ENCODE results near the gene AATK.

Gene AATK

GRCh38 chr17:81142301-81143199 is 23.5 kb downstream of the AATK start:
- peak; percentile 59 for DNase-seq

- no peak for DNase-seq
These were observed 25.3 kb downstream of the AATK start for GRCh38 chr17:81140695-81141094.

GRCh38 chr17:81140018-81140417 is 26.0 kb downstream of the AATK start:
- no peak for DNase-seq

DNA sequence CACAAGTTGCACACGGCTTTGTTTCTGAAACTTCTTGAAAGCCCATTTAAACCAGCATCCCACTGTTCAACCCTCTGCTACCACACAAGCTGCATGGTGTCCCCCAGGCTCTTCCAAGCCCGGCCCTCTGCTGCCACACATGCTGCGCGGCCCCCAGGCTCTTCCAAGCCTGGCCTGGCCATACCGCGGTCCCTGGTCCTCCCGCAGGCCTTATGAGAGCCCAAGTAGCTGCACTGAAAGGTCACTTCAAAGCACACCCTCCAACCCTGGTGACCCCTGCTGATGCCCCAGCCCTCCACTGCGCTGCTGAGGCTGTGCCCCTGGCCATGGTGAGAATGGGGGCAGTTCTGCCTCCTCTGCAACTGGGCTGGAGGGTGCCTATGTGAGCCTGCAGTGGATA is 26.6 kb downstream of the AATK start:
- no peak for DNase-seq

DNA sequence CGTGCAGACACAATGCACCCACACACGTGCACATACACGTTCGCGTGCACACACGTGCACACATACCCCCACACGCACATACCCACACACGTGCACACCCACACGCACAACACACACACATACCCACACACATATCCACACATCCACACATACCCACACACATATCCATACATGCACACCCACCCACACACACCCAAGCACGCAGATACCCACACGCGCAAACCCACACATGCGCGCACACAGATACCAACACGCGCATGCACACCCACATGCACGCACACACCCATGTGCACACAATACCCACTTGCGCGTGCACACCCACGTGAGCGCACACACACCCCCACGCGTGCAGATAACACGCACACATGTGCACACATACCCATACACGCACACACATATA is 27.5 kb downstream of the AATK start:
- no peak for DNase-seq

- no peak for DNase-seq
These were observed 27.9 kb downstream of the AATK start for GRCh38 chr17:81138083-81138482.

DNA sequence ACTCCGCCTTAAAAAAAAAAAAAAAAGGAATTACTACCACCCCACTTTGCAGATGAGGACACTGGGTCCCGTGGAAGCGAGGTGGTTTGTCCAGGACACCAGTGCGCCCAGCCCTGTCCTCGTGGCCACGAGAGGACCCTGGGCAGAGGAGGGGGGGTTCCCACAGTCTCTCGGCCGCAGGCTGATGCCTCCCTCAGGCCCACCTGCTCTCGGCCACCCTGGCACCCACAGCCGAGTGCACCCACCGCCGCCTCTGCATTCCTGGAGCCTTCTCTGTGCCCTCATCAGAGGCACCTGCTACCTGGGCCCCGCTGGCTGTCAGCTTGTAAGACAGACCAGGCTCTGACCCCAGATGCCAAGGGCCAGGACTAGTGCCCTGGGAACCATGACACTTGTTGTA is 28.8 kb downstream of the AATK start:
- DNase-seq = no peak

GRCh38 chr17:81136366-81136765 is 29.7 kb downstream of the AATK start:
- DNase-seq = no peak

DNA sequence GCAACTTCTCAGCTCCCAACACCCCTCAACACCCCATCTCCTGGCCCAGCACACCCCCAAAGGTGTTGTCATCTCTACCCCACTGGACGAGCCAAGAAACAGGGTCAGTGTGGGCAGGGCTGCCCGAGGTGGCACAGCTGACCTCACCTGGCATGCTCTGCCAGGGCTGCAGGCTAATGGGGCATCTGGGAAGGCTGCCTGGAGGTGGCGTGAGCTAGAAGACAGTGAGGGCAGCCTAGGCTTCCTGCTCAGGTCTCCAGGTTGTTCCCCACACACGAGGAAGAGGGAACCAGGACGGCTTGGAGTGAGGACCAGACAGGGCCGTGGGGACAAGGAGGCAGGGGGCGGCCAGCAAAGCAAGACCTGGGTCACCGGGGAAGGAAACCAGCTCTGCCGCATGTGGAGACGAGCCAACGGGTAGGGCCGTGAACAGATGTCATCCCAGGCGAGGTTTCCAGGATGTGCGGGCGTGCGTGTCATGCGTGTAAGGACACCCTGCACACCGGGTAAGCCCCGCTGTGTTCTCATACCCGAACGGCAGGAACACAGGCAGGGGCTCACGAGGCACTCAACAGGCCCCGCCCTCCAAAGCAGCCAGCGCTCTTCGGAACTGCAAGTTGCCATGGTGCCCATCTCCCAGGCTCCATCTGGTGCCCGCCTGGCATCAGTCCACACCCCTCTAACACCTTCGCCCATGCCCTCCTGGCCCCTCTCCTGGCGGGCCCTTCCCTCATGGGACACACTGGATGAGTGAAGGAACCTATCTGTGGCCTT is 30.3 kb downstream of the AATK start:
- DNase-seq = no peak

DNA sequence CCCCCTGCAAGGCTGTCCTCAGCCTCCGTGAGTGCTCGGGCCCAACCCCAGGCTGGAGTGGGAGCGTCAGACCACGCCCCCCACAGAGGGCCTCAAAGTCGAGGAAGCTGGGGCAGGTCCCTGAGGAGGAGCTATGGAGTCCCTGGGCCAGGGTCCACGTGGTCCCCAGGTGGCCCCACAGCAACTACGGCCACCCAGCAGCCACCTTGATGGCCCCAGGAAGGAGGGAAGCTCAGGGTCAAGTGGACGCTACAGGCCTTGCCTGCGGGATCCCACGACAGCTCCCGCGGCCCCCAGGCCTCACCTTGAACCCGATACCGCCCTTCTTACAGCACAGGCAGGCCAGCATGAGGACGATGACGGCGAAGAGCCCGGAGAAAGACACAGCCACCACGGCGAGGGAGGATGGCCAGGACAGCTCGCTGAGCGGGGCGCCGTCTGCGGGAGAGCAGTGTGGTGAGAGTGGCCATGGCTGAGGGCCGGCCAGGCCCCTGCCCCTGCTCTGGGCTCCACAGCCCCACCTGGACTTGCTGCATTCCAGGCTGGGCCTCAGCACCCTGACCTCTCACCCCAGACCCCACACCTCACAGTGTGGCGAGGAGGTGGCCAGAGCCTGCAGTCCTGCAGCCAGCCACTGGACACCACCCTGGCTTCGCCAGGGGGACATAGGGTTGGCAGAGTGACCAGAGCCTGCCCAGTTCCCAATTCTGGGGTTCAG is 31.8 kb downstream of the AATK start:
- DNase-seq = no peak

DNA sequence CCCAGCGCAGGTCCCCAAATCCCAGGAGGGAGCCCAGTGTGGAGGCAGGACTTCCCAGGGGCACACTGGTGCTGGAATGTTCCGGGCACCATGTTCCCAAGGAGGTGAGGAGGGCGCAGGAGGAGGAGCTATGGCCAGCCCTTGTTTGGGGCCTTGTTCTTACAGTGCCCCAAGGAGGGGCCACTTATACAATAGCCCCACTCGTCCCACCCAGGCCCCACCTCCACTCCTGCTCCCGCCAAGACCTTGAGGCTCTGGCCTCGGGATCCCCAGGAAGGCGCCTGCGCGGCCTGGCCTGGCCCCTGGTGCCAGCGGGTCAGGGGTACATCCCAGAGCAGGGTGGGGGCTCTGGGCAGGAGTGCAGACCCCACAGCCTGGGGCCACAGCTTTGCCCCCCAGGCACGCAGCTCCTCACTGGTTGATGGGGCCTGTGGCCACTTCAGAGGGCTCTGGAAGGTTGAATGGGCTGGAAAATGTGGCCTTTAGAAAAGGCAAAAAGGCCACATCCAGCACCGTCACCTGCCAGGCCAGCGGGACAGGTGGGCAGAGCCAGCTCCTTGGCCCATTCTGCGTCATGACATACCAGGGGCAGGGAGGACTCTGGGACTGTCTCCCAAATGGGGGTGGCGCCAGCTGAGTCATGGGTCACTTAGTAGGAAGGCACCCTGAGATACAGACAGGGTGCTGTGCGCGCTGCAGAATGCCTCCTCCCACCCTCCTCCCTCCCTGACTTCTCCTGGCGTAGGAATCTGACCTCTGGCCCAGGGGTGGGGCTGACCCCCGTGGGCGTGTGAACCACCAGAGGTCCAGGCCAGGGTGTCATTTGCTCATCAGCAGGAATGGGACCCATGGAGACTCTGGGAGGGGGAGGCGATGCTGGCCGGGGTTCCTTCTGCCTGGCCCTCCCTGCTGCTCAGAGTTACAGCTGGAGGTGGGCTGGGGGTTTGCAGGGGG is 33.0 kb downstream of the AATK start:
- no peak for DNase-seq

GRCh38 chr17:81132197-81132540 is 33.9 kb downstream of the AATK start:
- no peak for DNase-seq

DNA sequence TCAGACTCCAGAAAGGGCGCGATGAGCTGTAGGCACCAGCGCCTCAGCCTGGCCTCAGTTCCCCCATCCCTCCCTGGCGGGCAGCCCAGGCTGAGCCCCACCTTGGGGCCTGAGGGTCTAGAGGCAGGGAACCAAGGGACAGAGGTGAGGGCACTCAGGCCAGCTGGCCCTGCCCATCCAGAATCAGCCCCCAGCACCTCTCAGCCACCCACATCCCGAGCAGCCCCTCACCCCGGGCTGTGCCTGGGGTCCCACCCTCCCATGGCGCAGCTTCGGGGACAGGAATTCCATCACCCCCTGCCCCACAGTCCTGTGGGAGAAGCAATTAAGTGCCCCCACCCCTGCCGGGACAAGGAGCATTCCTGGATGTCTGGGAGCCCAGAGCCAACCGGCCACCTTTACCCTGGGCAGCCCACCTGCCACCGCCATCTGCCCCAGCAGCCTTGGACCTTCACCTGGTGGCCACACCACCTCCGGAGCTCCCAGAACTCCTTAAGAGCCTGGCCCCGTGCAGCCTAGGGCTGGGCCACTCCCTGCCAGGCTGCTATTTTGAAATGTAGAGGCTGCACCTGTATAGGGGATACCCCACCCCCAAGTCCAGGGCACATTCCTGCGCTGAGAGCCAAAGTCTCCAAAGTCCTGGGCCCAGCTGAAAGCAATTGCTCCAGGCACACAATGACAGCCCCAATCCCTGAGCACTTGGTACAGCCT is 34.4 kb downstream of the AATK start:
- DNase-seq = no peak

- DNase-seq = no peak
These were observed 35.3 kb downstream of the AATK start for GRCh38 chr17:81130385-81131361.

DNA sequence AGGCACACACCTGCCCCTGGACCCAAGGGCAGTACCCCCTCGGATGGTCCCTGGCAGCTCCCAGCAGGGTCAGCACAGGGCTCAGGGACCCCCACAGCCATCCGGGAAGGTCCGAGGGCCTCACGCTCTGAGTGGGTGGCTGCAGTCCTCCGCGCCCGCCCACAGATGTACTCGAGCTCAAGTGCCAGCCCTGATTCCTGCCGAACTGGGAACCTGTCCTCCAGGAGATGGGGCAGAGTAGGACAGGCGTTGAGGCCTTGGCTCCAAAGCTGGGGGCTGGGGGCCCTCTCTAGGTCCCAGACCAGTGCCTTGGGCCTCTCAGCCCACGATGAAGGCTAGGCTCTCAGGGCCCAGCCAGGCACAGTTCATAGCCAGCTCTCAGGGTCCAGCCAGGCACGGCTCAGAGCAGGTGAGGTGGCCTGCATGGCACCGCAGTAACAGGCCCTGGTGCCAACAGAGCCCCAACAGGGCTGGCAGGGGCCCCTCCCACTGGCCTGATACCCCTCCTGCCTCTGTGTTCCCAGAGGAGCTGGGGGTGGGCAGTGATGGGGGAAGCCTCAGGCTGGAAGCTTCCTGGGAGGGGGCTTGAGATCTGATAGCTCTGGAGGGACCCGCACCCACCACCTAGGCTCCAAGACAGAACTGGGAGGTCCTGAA is 36.2 kb downstream of the AATK start:
- DNase-seq = no peak

GRCh38 chr17:81129289-81129688 is 36.7 kb downstream of the AATK start:
- no peak for DNase-seq

DNA sequence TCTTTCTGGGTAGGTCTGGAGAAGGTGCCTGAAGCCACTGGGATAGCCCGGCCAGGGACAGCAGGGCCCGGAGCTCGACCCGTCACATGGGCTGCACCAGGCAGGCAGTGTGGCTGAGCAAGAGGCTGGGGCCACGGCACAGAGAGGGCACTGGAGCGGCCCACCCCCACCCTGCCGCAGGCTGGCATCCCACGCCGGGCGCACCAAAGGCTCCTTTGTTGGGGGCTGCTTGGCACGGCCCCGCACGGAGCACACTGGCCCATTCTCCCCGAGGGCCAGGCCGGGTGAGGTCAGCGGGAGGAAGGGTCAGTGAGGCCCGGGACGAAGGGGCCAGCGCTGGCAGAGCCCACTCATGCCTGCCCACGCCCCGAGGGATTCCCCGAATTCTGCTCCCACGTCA is 37.2 kb downstream of the AATK start:
- no peak for DNase-seq

- no peak for DNase-seq
These were observed 37.7 kb downstream of the AATK start for GRCh38 chr17:81128338-81128737.

- DNase-seq = no peak
These were observed 38.4 kb downstream of the AATK start for GRCh38 chr17:81127526-81128177.

DNA sequence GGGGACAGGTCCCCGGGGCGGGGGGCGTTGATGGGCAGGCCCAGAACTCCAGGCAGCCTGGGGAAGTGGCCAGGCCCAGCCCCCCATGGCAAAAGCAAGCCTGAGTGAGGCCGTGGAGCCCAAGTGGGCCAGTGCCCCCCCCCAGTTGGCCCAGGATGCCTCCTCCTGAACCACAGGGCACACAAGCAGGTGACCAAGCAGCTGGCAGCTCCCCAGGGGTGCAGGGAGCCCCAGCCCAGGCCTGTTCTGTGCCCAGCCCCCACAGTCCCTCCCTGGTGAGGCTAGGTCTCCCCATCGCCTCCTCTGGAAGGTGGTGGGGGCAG is 38.9 kb downstream of the AATK start:
- DNase-seq = no peak

All from activated CD4-positive, alpha-beta T cell treated with anti-CD3 and anti-CD28 coated beads, Interleukin-2, amount 50 U/mL, for 16 hours (primary cell).